ENCODE measurements around the gene LARGE1.

Gene LARGE1

GRCh38 chr22:33776491-33776890 is 143.8 kb downstream of the LARGE1 start:
- H3K4me1 ChIP-seq (ENCODE audit: insufficient read depth, low read length, poor library complexity, severe bottlenecking), result no peaks in the 10 kb centered on the region

GRCh38 chr22:33774781-33775180 is 145.5 kb downstream of the LARGE1 start:
- Histone ChIP-seq H3K36me3 (ENCODE audit: insufficient read depth, low read length) (no peaks in the 10 kb centered on the region), H3K27me3 (ENCODE audit: insufficient read depth, low read length, poor library complexity, severe bottlenecking) (no peaks in the 10 kb centered on the region), H3K79me2 (ENCODE audit: insufficient read depth, low read length) (no peaks in the 10 kb centered on the region), H4K20me1 (ENCODE audit: insufficient read depth, low read length, poor library complexity, severe bottlenecking) (no peaks in the 10 kb centered on the region), H3F3A (ENCODE audit: low read depth) (no peaks in the 10 kb centered on the region), H3K9ac (ENCODE audit: low read depth, low read length, poor library complexity, severe bottlenecking) (no peak overlapping the region), H3K9me3 (ENCODE audit: insufficient read depth, low read depth, low read length) (no peaks in the 10 kb centered on the region; the same call in 1 of the 2 replicates), H3K4me3 (ENCODE audit: low read length, poor library complexity, severe bottlenecking) (no peak overlapping the region), H3K4me1 (ENCODE audit: insufficient read depth, low read length, poor library complexity, severe bottlenecking) (no peaks in the 10 kb centered on the region), H3K9me2 (replicated peaks; ENCODE audit: low read depth, low read length) (no peaks in the 10 kb centered on the region), H3K4me2 (ENCODE audit: low read depth, low read length, poor library complexity, severe bottlenecking) (no peak overlapping the region), H2AFZ (ENCODE audit: low read length) (no peak overlapping the region)
- TF ChIP-seq EZH2phosphoT487 (IDR thresholded peaks at IDR 0.05; ENCODE audit: borderline replicate concordance) (no peak), CTCF (conservative IDR thresholded peaks at IDR 0.05; ENCODE audit: low read length) (no peak)

More at GRCh38 chr22:33776491-33776890, 143.8 kb downstream of the LARGE1 start:
- H3K27me3 ChIP-seq (ENCODE audit: insufficient read depth, low read length, poor library complexity, severe bottlenecking), result no peaks in the 10 kb centered on the region
- H2AFZ ChIP-seq (ENCODE audit: low read length), result no peak overlapping the region
- TF ChIP-seq EZH2phosphoT487 (IDR thresholded peaks at IDR 0.05; ENCODE audit: borderline replicate concordance) (no peak), CTCF (conservative IDR thresholded peaks at IDR 0.05; ENCODE audit: low read length) (no peak)
- no peaks in the 10 kb centered on the region for H3K9me2 ChIP-seq (replicated peaks; ENCODE audit: low read depth, low read length)
- no peaks in the 10 kb centered on the region for H4K20me1 ChIP-seq (ENCODE audit: insufficient read depth, low read length, poor library complexity, severe bottlenecking)
- no peaks in the 10 kb centered on the region for H3F3A ChIP-seq (ENCODE audit: low read depth)
- no peak overlapping the region for H3K4me2 ChIP-seq (ENCODE audit: low read depth, low read length, poor library complexity, severe bottlenecking)
- H3K9ac ChIP-seq (ENCODE audit: low read depth, low read length, poor library complexity, severe bottlenecking), result no peak overlapping the region
- H3K79me2 ChIP-seq (ENCODE audit: insufficient read depth, low read length), result no peaks in the 10 kb centered on the region
- H3K36me3 ChIP-seq (ENCODE audit: insufficient read depth, low read length), result no peaks in the 10 kb centered on the region
- H3K4me3 ChIP-seq (ENCODE audit: low read length, poor library complexity, severe bottlenecking), result no peak overlapping the region
- H3K9me3 ChIP-seq (ENCODE audit: insufficient read depth, low read depth, low read length), result peaks cover 5% of the 10 kb centered on the region

- no peaks in the 10 kb centered on the region for H4K20me1 ChIP-seq (ENCODE audit: insufficient read depth, low read length, poor library complexity, severe bottlenecking)
- no peaks in the 10 kb centered on the region for H3K27me3 ChIP-seq (ENCODE audit: insufficient read depth, low read length, poor library complexity, severe bottlenecking)
- H2AFZ ChIP-seq (ENCODE audit: low read length), result no peak overlapping the region
- H3F3A ChIP-seq (ENCODE audit: low read depth), result no peaks in the 10 kb centered on the region
- no peaks in the 10 kb centered on the region for H3K9me2 ChIP-seq (replicated peaks; ENCODE audit: low read depth, low read length)
- no peak overlapping the region for H3K4me3 ChIP-seq (ENCODE audit: low read length, poor library complexity, severe bottlenecking)
- no peak overlapping the region for H3K9ac ChIP-seq (ENCODE audit: low read depth, low read length, poor library complexity, severe bottlenecking)
- no peaks in the 10 kb centered on the region for H3K79me2 ChIP-seq (ENCODE audit: insufficient read depth, low read length)
- peaks cover 4% of the 10 kb centered on the region; the same call in 1 of the 2 replicates for H3K9me3 ChIP-seq (ENCODE audit: insufficient read depth, low read depth, low read length)
- TF ChIP-seq EZH2phosphoT487 (IDR thresholded peaks at IDR 0.05; ENCODE audit: borderline replicate concordance), result no peak
- no peak for TF ChIP-seq CTCF (conservative IDR thresholded peaks at IDR 0.05; ENCODE audit: low read length)
- H3K4me1 ChIP-seq (ENCODE audit: insufficient read depth, low read length, poor library complexity, severe bottlenecking), result no peaks in the 10 kb centered on the region
- no peak overlapping the region for H3K4me2 ChIP-seq (ENCODE audit: low read depth, low read length, poor library complexity, severe bottlenecking)
- H3K36me3 ChIP-seq (ENCODE audit: insufficient read depth, low read length), result no peaks in the 10 kb centered on the region
Observed at GRCh38 chr22:33772745-33773144, 147.5 kb downstream of the LARGE1 start.
